ENCODE data around the gene ATP6V1B1.

DNA sequence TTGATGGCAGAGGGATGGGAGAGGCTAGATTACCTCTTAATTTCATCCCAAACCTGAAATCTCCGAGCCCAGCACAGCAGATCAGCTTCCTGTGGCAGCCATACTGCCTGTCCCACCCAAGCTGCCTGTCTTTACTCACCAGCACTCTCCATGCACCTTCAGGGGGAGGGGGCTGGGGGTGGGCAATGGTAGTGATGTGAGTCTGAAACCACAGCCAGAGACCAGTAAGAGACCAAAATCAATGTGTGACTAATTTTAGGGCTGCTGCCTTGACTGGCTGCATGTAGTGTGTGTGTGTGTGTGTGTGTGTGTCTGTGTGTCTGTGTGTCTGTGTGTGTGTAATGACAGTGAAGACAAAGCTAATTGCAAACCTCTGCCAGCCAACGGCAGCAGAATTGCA is 70.6 kb downstream of the ATP6V1B1 start:
- TF ChIP-seq CTCF (conservative IDR thresholded peaks at IDR 0.05; ENCODE audit: low read depth, low read length) (no peak), EZH2 (IDR thresholded peaks at IDR 0.05; ENCODE audit: low read length, unreplicated experiment) (no peak)

Measured in PC-3 (cell line).